ENCODE results near the gene TCAP.

Gene TCAP, protein sequence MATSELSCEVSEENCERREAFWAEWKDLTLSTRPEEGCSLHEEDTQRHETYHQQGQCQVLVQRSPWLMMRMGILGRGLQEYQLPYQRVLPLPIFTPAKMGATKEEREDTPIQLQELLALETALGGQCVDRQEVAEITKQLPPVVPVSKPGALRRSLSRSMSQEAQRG

DNA sequence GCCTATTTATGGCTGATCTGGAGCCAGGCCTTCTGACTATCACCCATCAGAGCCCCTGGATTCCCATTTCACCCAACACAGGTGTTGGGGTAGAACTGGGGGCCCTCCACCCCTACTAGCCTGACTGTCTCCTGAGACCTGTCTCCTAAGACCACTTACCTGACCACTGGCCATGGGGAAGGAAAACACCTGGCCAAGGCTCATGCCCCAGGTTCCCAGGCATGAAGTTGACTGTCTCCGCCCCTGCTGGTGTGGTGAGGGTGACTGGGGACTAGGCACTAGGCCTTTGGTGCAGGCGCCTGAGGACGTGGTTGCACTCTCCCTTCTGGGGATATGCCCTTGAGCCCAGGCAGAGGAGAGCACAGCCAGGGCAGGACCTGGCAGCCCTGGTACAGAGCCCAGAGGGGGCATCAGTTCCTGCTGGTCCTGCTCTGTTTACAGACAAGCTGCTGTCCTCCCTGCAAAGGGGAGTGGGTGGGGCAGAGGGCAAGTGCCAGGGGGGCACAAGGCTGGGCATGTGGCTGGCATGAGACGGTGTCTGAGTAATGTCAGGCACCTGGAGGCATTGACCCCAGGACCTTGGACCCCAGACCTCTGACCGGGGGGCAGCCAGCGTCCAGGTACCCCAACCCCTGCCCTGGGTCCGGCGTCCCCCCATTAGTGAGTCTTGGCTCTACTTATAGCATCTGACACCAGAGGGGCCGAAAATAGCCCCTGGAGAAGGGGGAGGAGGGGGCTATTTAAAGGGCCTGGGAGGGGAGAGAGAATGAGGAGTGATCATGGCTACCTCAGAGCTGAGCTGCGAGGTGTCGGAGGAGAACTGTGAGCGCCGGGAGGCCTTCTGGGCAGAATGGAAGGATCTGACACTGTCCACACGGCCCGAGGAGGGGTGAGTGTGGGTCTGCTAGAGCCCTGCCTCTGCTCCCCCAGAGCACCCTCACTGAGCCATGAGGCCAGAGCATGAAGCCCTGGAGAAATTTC lies at the start of gene TCAP:
TSS of gene TCAP (plus strand) at position 769 of the 981 bp plus-strand sequence. CDS start at position 780, 11 bp downstream.
- DNase-seq = no peak

DNA sequence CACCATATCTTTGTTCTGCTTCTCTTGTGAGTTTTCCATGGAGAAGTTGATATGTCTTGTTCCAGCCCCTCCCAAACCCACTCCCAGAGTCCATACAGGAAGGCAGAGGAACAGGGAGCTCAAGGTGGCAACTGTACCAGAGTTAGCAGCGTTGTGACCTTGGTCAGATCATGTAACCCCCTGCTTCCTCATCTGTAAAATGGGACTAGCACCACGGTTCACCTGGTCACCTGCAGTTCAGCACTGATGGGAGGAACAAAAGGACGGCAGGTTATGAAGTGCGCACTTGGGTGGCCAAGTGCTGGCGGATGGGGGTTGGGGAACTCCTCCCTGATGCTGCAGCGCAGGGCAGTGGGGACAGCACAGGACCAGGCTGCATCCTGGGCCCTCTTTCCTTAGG lies 49.7 kb upstream of the TCAP start:
- DNase-seq = no peak

DNA sequence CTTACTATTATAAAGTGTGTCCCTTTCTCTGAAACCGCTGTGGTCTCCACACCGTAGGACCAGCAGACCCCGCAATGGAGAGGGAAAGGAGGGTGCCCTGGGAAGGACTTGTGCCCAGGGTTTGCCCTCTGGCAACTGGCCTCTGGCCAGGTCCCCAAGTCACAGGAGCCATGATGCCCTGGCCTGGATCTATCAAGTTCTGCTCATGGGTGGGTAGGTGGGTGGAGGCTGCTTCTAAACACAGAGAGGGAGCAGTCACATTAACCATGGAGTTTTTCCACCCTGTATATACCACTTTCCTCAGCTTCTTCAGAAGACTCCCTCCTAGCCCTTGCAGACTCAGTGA lies 48.1 kb upstream of the TCAP start:
- DNase-seq = no peak

DNA sequence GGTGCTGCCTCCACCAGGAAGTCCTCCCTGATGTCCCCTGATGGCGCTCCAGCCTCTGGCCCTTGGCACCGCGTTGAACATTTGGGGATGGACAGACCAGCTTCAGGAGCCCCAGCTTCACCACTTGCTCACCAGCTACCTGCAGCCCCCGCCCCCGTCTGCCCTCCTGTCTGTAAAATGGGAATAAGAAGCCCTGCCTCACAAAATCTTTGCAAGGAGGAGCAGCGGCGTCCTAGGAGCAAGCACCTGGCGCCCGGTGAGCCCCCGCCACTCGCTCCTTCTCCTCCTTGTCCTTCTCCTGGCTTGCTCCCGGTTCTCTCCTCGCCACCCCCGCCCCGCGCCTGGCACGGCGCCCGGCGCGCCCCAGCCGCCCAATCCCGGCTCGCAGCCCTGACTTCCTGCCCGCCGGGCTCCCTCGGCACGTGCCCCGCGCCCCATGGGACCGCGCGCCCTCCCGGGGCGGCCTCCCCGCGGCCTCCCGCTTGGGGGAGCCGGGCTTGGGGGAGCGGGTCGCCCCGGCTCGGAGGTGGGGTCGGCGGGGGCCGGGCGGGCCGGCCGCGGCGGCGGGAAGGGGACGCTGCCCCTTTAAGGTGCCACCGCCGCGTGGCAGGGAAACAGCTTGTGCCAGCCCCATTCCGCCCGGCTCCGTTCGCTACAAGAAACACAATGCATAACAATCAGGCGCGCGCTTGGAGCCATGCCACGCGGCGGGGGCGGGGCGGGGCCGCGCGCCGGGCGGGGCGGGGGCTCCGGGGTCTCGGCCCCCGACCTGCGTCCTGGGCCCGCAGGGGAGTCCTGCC lies 47.5 kb upstream of the TCAP start:
- DNase-seq = peak; percentile 21

DNA sequence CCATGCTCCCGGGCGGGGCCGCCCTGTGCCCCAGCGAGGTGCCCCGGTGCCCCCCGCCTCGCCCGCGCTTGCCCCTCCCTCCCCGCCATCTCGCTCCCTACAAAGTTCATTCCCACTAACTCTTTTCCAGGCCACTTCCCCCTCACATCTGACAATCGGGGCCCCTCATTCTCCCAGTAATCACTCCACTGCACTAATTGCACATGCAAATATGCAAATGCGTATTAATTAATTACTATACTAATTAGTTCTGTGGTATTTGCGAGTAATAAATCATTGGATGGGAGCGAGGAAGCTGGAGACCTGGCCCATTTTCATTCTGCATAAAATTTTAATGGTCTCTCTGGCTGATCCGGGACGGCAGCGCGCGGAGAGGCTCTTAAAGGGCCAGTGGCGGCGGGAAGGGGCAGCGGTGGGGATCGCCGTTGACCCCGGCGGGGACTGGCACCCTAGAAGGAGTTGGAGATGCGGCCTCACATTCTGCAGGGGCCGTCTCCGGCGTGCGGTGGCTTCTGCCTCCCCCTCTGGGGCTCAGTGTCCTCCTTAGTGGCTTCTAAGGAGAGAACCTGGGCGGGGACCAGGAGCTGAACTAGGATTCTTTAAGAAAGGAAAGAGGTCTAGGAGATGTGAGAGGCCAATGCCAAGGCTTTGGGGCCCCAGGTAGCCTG lies 46.8 kb upstream of the TCAP start:
- no peak for DNase-seq

DNA sequence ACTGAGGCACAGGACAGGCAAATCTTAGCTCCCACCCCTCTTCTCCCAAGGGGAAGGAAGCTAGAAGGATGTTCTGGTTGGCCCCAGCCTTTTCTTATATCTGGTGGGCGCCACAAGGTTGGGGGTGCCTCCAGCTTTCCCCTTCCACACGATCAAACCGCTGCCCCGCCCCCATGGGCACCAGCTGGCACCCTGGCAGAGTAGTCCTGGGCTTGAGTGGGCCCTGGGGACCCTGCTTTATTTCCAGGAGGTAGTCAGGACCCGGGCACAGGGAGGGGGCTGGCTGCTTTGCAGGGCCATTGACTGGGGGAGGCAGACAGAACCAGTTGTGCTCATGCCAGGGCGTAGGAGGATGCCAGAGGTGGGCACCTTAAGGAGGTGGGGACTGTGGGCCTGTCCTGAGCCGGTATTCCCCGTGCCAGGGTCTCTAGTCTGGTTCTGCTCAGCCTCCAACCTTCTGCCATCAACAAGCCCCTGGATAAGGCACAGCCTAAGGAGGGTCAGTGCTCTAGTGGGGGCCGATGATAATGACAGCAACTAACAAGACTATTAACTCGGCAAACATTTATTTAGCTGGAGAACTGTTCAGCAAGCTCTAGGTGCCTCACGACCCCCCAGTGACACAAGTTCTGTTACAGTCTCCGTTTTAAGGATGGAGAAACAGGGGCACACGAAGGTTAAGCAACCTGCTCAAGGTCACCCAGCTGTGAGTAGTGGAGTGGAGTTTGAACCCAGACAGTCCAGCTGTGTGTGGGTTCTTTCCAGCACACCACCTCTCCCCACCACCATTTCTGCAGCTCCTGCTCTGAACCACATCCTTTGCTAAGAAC lies 46.0 kb upstream of the TCAP start:
- no peak for DNase-seq

DNA sequence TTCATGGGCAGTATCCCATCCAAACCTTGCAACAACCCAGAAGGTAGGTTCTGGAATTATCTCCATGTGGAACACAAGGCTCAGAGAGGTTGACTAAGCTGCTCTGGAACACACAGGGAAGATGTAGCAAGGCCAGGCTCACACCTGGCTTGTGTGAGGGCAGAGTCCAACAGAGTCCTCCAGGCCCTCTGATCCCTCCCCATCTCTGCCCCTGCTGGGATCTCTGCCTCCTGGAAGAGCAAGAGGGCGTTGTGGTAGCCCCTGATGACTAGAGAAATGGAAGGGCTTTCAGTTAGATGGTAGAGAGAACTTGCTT lies 45.4 kb upstream of the TCAP start:
- DNase-seq = no peak

DNA sequence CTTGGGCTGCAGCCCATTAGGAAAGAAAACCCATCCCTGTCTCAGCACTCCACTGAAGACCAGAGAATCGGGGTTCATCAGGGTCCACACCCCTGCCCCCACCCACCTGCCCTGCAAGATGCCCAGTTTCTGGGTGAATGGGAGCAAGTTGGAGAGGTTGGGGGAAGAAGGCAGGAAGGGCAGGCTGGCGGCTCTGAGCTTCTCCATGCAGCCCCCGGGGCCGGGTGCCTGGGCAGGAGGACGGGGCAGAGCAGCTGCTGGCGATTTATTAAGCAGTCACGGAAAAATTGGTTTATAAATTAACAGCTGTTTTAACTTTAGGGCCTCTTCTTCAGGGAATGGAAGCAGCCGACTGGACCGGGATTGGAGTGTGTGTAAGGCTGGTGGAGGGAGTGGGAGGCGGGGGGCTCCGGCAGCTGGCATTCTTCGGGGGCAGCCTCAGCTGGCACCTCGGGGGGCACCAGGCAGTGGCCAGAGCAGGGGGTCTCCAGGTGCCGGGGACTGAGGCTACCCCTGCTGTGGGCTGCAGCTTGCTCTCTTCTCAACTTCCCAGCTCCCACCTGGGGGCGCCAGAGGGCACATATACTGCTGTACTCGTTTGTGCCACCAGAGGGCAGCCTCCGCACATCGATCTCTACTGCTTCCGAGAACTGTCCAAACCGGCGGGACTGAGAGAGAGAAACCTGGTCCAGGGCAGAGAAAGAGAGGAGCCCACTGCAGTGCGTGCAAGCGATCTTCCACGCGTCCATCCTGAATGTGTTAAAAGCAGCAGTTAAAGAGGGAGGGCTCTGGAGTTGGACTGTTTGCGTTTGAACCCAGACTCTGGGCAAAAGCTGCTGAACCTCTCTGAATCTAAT lies 43.4 kb upstream of the TCAP start:
- peak; percentile 47 for DNase-seq

DNA sequence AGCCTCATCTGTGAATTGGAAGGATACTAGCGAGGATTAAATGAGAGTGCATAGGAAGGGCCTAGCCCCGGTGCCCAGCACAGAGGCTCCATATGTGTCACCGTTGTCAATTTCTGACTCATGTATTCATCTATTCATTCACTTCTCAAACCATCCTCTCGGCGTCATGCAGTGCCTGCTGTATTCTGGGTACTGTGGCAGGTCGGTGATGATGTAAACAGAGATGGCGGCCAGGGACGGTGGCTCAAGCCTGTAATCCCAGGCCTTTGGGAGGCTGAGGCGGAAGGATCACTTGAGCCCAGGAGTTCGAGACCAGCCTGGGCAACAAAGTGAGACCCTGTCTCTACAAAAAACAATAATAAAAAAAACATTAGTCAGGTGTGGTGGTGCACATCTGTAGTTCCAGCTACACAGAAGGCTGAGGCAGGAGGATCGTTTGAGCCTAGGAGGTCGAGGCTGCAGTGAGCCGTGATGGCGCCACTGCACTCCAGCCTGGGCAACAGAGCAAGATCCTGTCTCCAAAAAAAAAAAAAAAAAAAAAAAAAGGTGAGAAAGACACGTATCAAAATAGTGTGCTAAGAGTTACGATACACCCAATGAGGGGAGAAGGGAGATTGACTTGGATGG lies 42.7 kb upstream of the TCAP start:
- no peak for DNase-seq

DNA sequence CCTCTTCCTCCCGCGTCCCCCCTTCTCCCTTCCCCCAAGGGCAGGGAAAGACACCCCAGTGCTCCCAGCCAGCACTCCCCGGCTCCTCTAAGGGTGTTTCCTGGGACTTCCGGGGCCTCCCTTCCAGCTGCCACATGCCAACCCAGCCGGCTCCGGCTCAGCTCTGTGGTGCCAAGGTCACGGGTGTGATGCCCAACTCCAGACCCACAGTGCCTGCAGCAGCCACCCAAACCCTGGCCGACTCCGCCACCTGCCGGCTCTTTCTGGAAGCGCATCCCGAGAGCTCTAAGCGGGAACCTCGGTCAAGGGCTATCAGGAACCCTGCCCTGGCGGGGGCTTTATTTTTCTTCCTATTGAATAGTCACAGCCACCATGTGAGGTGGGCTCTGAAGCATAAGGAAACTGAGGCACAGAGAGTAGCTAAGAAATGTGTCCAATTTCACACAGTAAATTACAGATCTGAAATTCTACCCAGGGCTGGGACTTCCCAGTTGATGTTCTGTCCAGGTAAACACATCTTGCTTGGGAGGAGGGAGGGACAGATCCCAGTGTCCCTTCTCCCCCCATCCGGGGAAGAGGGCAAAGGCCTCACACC lies 41.7 kb upstream of the TCAP start:
- DNase-seq = peak; percentile 17

DNA sequence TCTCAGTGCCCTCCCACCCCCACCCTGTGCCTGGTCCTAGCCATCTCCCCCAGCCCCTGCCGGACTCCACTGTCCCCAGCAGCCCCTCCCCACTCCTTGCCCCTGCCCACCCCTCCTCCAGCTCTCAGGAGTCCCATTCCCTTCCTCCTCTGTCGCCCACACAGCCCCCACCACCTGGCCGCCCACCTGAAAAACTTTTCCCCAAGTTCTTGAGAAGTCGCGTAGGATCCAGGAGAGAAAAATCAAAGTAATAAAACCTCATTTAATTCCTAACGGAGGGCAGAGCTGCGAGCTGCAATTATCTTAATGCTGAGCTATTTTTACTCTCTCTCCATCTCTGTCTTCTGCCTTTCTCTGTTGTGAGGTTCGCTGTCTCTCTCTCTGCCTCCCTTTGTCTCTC lies 40.8 kb upstream of the TCAP start:
- DNase-seq = no peak

DNA sequence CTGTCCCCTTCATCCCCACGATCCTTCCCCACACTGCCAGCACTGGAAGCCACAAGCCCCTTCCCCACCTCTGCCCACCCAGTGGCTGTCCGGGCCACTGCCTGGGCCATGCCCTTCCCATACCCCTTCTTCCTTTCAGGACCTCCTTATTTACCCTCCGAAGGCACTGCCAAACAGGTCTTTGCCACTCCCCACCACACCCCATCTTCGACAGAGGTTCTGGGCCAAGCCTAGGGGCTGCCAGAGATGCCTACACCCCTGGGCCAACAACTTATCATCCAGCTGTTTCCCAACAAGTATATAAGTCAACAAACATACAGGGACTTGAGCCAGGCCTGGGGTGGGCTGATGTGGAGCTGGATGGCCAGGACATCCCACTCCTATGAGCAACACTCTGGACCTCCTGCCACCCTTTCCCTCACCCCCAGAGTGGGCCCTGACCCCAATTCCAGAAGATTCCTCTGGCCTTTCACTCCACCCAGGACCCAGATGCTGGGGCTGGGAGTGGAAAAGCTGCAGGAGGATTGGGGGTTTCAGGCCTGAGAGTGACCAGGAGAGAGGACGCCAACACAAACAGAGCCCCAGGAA lies 39.9 kb upstream of the TCAP start:
- DNase-seq = no peak

DNA sequence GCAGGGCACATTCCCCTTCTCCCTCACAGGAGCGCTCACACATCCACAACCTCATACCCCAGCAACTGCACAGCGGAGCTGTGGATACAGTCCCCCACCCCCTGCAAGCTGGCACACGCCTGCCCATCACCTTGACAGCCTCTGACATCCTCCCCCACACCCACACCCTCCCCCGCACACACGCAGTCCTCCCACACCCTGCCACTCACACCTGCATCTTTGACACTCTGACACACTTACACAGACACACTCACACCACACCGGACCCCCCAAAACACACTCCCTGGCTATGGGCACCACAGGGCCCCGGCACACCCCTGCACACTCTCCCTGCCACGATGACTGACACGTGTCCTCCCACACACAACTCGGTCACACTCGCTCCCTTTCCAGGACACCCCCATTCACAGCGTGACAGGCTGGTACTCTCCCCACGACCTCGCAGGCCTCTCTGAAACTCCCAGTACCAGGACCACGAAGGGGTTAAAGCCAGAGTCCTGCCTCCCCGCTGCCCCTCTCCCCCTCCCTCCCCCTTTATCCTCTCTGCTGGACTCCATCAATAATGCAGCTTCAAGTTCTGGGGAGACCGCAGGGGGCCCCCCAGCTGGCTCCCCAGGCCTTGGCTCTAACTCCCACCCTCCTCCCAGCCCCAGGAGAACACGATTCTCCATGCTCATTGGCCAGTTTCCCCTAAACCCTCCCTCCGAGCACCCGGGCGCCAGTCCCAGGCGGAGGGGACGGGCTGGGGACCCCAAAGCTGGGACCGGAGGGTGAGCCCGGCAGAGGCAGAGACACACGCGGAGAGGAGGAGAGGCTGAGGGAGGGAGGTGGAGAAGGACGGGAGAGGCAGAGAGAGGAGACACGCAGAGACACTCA lies 38.7 kb upstream of the TCAP start, which contains the start of gene PPP1R1B:
TSS of gene PPP1R1B (plus strand) at position 782 of the 876 bp plus-strand sequence. CDS start 441 bp downstream, outside the sequence.
- no peak for DNase-seq

DNA sequence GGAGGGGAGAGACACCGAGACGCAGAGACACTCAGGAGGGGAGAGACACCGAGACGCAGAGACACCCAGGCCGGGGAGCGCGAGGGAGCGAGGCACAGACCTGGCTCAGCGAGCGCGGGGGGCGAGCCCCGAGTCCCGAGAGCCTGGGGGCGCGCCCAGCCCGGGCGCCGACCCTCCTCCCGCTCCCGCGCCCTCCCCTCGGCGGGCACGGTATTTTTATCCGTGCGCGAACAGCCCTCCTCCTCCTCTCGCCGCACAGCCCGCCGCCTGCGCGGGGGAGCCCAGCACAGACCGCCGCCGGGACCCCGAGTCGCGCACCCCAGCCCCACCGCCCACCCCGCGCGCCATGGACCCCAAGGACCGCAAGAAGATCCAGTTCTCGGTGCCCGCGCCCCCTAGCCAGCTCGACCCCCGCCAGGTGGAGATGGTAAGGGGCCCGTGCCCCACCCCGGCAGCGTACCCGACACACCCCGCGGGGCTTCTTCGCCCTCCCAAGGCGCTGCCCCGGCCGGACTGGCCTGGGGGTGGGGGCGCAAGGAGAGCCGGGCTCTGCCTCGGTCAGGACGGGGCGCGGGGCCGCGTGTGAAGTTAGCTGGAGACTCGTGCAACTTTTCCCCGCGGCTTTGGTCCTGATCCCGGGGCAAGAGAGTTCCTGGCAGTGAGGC lies 38.0 kb upstream of the TCAP start:
- DNase-seq = no peak

DNA sequence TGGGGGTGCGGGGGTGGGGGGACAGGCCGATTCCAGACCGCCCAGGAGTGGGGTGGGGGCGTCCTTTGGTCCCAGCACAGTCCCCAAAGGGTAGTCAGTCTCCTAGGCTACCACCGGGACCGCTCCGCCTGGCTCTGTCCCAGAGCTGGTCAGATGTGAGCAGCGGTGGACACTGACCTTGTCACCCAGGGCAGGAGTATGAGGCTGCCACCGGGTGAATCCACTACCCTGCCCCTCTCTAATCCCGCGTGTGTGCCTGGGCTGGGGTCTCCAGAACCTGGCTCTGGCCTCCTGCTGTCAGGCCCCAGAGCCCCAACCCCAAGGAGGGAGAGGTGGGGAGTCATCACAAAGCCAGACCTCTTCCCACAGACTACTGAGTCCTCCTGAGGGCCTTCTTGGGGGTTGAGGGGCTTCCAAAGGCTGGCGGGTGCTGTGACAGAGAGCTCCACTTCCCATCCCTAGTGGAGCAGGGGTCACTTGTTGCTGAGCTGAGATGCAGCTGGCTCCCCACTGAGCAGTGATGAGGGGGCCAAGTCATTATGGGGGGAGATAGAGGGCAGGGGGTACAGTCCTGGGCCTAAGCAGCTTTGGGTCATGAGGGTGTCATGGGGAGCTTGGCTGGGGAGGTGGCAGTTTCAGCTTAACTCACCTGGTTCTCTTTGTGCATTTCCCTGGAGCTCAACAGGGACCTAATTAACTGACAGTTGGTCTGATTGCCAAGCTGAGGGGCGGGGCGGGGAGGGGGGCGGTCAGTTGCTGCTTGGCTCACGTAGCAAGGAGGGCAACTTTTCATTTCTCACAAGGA lies 37.2 kb upstream of the TCAP start:
- DNase-seq = no peak

DNA sequence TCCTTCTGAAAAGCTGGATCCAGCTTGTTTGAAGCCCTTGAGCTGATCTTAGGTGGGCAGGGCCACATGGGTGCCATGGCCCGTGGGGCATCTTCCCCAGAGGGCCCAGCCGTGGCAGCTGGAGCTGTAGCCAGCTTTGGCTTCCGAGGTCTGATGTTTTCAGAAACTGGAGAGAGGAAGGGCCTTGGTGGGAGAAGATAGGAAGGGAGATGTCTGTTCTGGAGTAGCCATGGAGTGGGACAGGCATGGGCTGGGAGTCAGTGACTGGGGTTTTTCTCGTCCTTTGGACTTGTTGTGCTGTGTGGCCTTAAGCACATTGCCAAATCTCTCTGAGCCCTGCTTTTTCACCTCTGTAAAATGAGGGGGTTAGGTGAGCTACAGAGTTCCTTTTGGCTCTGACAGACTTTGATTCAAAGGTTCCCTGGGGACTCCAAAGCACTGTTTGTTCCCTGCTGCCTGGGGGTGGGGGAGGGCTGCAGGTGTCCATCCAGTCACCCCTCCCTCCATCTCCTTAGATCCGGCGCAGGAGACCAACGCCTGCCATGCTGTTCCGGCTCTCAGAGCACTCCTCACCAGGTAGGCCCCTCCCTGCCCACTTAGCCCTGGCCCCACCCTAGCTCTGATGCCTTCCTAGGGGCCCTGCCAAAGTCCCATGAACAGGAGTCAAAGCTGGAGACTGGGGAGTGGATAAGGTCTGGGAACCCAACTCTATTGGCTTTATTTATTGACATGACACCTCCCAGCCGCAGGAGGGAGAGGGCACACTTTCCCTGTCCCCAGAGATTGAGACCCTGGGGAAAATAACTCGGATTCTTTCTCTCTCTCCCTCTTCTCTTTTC lies 36.3 kb upstream of the TCAP start:
- no peak for DNase-seq
